Left ventricle myocardium inferior (tissue), 1 donor: ENCODE measurements around the gene VIPR1. TPM values are rescaled to one million over a fixed set of nuclear protein-coding genes. Genes with fewer than 3 reads are reported as not detected.

ENCODE experiments used
- DNase-seq: peaks from one replicate; pipeline ENCODE4 v3.0.0-alpha.2; 2020
- H3K27ac ChIP-seq: fragments of 200-600 bp; replicated peaks from 2 replicates; pipeline ENCODE4 v1.8.0; 2021
- H3K27me3 ChIP-seq: fragments of 200-600 bp; 2 replicates; pipeline ENCODE4 v1.8.0; 2021; ENCODE audit warnings: low read depth
- H3K36me3 ChIP-seq: fragments of 200-600 bp; 2 replicates; pipeline ENCODE4 v1.8.0; 2021
- H3K4me1 ChIP-seq: fragments of 200-600 bp; 2 replicates; pipeline ENCODE4 v1.8.0; 2021
- H3K4me3 ChIP-seq: fragments of 200-600 bp; 2 replicates; pipeline ENCODE4 v1.8.0; 2021; ENCODE audit warnings: mild to moderate bottlenecking, moderate library complexity
- H3K9me3 ChIP-seq: fragments of 200-600 bp; replicated peaks from 2 replicates; pipeline ENCODE4 v1.8.0; 2021
- CTCF ChIP-seq: fragments of 200-600 bp; IDR thresholded peaks from 2 replicates; pipeline ENCODE4 v1.8.0; 2021; ENCODE audit warnings: antibody characterized with exemption, mild to moderate bottlenecking, borderline replicate concordance
- intact Hi-C: fragments of 100-400 bp; cut with micrococcal nuclease; formaldehyde crosslinking; loops from one replicate; pipeline ENCODE4 v1.11.0; 2022
- total RNA-seq: library from RNA; stranded (reverse); fragmentation: NEBNext Ultra II Directional; extraction: Animal tissue kit (Norgen Biotek cat#: 25700); gene quantifications from one replicate; pipeline ENCODE4 v1.2.1, GENCODE V29; 2021
- donor health status: DM: no; HTN: yes; CAD: no; lungs with severe emphysema.

VIPR1 gene
- total RNA-seq, 1 donor from 2014 or later: 1.7 TPM

- Histone ChIP-seq H3K4me3 (no peak overlapping the region), H3K36me3 (no peaks in the 10 kb centered on the region), H3K9me3 (no peaks in the 10 kb centered on the region), H3K27me3 (no peaks in the 10 kb centered on the region), H3K4me1 (no peaks in the 10 kb centered on the region), H3K27ac (no peak overlapping the region)
- intact Hi-C loops: no loop called here
- TF ChIP-seq CTCF: no peak
- DNase-seq: no peak
Observed at GRCh38 chr3:42527368-42527917, 25.0 kb downstream of the VIPR1 start.

GRCh38 chr3:42529468-42529867, 27.0 kb downstream of the VIPR1 start:
- H3K27ac ChIP-seq: no peak overlapping the region

GRCh38 chr3:42530073-42530472, 27.6 kb downstream of the VIPR1 start:
- Histone ChIP-seq H3K27me3 (no peaks in the 10 kb centered on the region), H3K4me3 (no peak overlapping the region), H3K4me1 (no peaks in the 10 kb centered on the region), H3K36me3 (no peaks in the 10 kb centered on the region), H3K9me3 (no peaks in the 10 kb centered on the region), H3K27ac (no peak overlapping the region)
- intact Hi-C loops: no loop called here
- no peak for DNase-seq
- no peak for TF ChIP-seq CTCF

More at GRCh38 chr3:42529468-42529867, 27.0 kb downstream of the VIPR1 start:
- H3K9me3 ChIP-seq: no peaks in the 10 kb centered on the region
- DNase-seq: no peak
- no peak overlapping the region for H3K4me3 ChIP-seq
- no peaks in the 10 kb centered on the region for H3K27me3 ChIP-seq
- TF ChIP-seq CTCF: no peak
- no peaks in the 10 kb centered on the region for H3K36me3 ChIP-seq
- no peaks in the 10 kb centered on the region for H3K4me1 ChIP-seq
- intact Hi-C loops: no loop called here

- H3K27me3 ChIP-seq: no peaks in the 10 kb centered on the region
- H3K4me3 ChIP-seq: no peak overlapping the region
- H3K27ac ChIP-seq: no peak overlapping the region
- no peak for DNase-seq
- no peaks in the 10 kb centered on the region for H3K9me3 ChIP-seq
- H3K4me1 ChIP-seq: no peaks in the 10 kb centered on the region
- intact Hi-C loops: no loop called here
- no peaks in the 10 kb centered on the region for H3K36me3 ChIP-seq
- TF ChIP-seq CTCF: no peak
Observed at GRCh38 chr3:42531470-42531869, 29.0 kb downstream of the VIPR1 start.

GRCh38 chr3:42532229-42532628, 29.8 kb downstream of the VIPR1 start:
- TF ChIP-seq CTCF: no peak
- Histone ChIP-seq H3K4me1 (no peaks in the 10 kb centered on the region), H3K36me3 (no peaks in the 10 kb centered on the region), H3K27ac (no peak overlapping the region), H3K9me3 (no peaks in the 10 kb centered on the region), H3K27me3 (no peaks in the 10 kb centered on the region), H3K4me3 (no peak overlapping the region)
- no peak for DNase-seq
- intact Hi-C loops: no loop called here
